ENCODE results near the gene SAC3D1. TPM values are rescaled to one million over a fixed set of nuclear protein-coding genes. Genes with fewer than 3 reads are reported as not detected.
A peak's percentile ranks its signal among the peaks of the same experiment; 100 is the strongest.

The SAC3D1 gene
- total RNA-seq, 1 donor from 2014 or later: 49.0 TPM

GRCh38 chr11:65047581-65048422 is 6.8 kb downstream of the SAC3D1 start:
- no peak for DNase-seq (ENCODE audit: low read depth)
- peak overlapping the region; percentile 23 for H3K4me3 ChIP-seq (ENCODE audit: low read depth, low read length)
- TF ChIP-seq CTCF (conservative IDR thresholded peaks at IDR 0.05; ENCODE audit: low read depth, low read length): no peak

- H3K4me3 ChIP-seq (ENCODE audit: low read depth, low read length): no peak overlapping the region
- no peak for TF ChIP-seq CTCF (conservative IDR thresholded peaks at IDR 0.05; ENCODE audit: low read depth, low read length)
- no peak for DNase-seq (ENCODE audit: low read depth)
These were observed 10.4 kb downstream of the SAC3D1 start for GRCh38 chr11:65051398-65051858.

- TF ChIP-seq CTCF (conservative IDR thresholded peaks at IDR 0.05; ENCODE audit: low read depth, low read length): no peak
- no peak for DNase-seq (ENCODE audit: low read depth)
- no peak overlapping the region for H3K4me3 ChIP-seq (ENCODE audit: low read depth, low read length)
These were observed 13.0 kb downstream of the SAC3D1 start for GRCh38 chr11:65053827-65054508.

GRCh38 chr11:65055538-65055937 is 14.5 kb downstream of the SAC3D1 start:
- H3K4me3 ChIP-seq (ENCODE audit: low read depth, low read length): no peak overlapping the region
- DNase-seq (ENCODE audit: low read depth): no peak
- TF ChIP-seq CTCF (conservative IDR thresholded peaks at IDR 0.05; ENCODE audit: low read depth, low read length): no peak

- no peak for TF ChIP-seq CTCF (conservative IDR thresholded peaks at IDR 0.05; ENCODE audit: low read depth, low read length)
- DNase-seq (ENCODE audit: low read depth): no peak
- H3K4me3 ChIP-seq (ENCODE audit: low read depth, low read length): no peak overlapping the region
These were observed 16.0 kb downstream of the SAC3D1 start for GRCh38 chr11:65056999-65057398.

GRCh38 chr11:65057526-65057925 is 16.5 kb downstream of the SAC3D1 start:
- TF ChIP-seq CTCF (conservative IDR thresholded peaks at IDR 0.05; ENCODE audit: low read depth, low read length): no peak
- DNase-seq (ENCODE audit: low read depth): no peak
- H3K4me3 ChIP-seq (ENCODE audit: low read depth, low read length): no peak overlapping the region
